NOMO-1 (cell line): ENCODE data around the gene OR1L4.

Source experiments
- DNase-seq, 2 experiments: peaks; one replicate each; lab custom pipeline; 2025; ENCODE audit not compliant: unreplicated experiment in 2 of 2; lab: John Stamatoyannopoulos, UW

The OR1L4 gene, protein sequence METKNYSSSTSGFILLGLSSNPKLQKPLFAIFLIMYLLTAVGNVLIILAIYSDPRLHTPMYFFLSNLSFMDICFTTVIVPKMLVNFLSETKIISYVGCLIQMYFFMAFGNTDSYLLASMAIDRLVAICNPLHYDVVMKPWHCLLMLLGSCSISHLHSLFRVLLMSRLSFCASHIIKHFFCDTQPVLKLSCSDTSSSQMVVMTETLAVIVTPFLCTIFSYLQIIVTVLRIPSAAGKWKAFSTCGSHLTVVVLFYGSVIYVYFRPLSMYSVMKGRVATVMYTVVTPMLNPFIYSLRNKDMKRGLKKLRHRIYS

DNA sequence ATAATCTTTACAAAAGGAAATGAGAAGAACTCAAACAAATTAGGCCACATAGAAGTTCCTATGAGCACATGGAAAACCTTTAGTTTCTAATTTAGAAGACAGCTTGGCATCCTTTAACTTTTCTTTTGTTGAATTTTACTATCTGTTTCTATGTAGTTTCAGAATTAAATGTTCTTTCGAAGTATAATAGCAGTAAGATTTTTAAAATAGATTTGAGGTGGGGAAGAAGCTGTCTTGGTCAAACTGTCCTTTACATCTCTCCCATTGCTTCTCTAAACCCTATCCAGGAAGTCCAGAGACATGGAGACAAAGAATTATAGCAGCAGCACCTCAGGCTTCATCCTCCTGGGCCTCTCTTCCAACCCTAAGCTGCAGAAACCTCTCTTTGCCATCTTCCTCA is at the start of gene OR1L4:
Gene OR1L4 (plus strand): TSS at position 301 of the 400 bp plus-strand sequence. CDS start 0 bp downstream, at position 301.
- DNase-seq, result no peak

DNA sequence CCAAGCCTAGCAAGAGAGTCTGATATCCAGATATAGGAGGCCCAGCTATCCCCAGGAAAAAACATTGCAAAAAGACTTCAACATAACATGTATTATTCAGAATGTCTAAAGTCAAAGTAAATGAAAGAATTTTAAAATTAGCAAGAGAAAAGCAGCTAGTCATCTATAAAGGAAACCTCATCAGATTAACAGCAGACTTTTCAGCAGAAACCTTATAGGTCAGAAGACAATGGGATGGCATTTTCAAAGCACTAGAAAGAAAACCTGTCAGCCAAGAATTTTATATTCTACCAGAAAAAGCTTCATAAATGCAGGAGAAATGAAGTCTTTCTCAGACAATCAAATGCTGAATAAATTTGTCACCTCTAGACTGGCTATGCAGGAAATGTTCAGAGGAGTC is 38.9 kb upstream of the OR1L4 start:
- no peak for DNase-seq

DNA sequence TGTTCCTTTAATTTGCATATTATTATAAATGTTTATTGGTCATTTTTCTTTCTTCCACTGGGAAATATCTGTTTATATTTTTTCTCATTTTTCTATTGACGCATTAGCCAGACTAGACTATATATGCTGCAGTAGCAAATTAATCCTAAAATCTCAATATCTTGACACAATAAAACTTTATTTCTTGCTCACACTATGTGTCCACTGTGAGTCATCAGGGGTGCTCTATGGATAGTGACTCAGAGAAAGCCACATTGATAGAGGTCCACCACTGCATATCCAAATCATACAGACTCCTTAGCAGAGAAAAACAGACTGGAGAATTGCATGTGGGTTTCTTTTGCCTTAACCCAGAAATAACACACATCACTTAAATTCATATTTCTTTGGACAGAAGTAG is 28.1 kb upstream of the OR1L4 start:
- no peak for DNase-seq

DNA sequence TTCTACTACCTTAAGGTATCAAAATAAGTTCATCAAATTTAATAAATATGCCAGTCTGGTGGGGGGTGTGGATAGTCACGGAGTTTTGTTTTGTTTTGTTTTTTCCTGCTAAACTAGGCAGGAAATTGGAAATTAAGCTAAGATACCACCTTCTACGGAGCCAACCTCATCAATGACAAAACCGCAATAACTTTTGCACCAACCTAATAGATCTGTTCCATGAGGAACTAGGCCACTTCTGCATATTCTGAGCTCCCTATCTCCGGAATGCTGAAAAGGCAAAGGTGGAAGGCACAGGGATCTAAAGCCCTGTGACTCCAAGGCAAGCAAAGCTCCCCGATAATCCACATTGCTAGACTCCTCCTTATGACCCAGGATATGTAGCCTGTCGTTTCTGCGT is 5.8 kb upstream of the OR1L4 start:
- DNase-seq, result no peak

DNA sequence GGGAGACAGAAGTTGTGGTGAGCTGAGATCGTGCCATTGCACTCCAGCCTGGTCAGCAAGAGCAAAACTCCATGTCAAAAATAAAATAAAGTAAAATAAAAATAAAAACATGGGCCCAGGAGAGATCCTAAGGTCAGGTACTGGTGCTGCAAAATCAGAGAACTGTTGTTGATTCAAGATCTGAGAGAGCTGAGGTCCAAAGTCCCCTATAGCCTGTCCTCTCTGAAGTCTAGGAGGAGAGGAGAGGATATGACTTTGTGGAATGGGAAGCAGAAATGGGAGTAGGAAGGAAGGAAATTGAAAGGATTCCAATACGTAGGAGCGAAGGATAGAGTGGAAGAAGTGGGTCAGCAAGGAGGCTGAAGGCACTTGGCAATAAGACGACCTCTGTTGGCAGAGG is 4.6 kb upstream of the OR1L4 start:
- no peak for DNase-seq

DNA sequence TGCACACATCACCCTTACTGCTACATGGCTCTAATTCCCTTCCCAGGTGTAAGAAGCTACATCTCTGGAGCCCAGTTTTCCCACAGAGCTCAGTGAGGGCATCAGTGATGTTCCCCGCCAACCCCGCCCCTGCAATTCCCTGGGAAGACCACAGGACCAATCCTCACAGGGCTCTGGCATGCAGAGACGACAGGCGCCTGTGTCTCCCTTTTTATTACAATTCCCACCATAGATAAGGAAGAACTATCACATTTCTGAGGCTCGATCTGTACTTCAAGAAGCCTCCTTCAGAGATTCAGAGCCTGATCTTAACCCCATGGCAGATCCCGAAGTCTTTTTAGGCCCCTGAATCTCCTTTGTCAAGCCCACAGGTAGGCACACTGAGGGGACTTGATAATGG is 18.2 kb downstream of the OR1L4 start, which contains the start of gene OR1L6:
Gene OR1L6 (plus strand): TSS at position 301 of the 400 bp plus-strand sequence. CDS start 7,545 bp downstream, outside the sequence.
- no peak for DNase-seq

DNA sequence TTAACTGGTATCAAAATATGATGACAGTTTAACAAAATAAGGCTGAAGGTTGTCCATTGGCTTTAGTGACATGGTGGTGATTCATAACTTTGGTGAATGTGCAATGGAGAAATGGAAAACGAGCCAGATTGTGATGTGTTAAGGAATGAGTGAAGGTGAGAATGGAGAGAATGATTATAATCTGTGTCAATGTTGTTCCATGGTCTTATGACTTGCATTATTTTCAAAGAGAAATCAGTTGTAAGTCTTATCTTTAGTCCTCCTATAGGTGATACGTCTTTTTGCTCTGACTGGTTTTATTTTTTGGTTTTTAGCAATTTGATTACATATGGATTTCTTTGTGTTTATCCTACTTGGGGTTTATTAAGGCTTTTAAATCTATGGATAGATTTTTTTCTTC is 31.0 kb downstream of the OR1L4 start:
- DNase-seq, result no peak

DNA sequence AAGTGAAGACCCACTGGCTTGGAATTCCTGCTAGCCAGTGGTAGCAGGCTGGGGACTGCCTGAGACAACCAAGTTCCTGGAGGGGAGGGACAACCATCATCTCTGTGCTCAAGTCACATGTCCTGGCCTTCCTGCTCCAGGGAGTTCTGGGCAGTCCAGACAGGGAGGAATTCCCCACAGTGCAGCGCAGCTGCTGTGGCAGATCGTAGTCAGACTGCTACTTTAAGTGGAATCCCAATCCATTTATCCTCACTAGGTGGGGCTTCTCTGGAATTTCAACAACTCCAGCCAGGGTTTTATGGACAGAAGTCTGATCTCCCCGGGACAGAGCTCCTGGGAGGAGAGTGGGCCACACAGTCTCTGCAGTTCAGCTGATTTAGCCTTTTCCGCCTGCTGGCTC is 44.0 kb downstream of the OR1L4 start:
- DNase-seq, result no peak
